ENCODE data around the gene AGMAT. TPM values are rescaled to one million over a fixed set of nuclear protein-coding genes. Genes with fewer than 3 reads are reported as not detected.

AGMAT gene
- total RNA-seq, 1 donor: 2.2 TPM

GRCh38 chr1:15627343-15627988 lies 42.6 kb upstream of the AGMAT start:
- Histone ChIP-seq H3K27ac (ENCODE audit: low read depth, low read length) (no peak overlapping the region), H3K4me1 (ENCODE audit: insufficient read depth, low read length) (peaks cover 2% of the 10 kb centered on the region), H3K9me3 (ENCODE audit: low read depth, low read length) (no peaks in the 10 kb centered on the region), H3K36me3 (ENCODE audit: insufficient read depth, low read length) (peaks cover 22% of the 10 kb centered on the region), H3K4me3 (ENCODE audit: insufficient read depth, low read length) (no peak overlapping the region), H3K27me3 (ENCODE audit: insufficient read depth, low read length) (no peaks in the 10 kb centered on the region), H2AFZ (ENCODE audit: low read length) (no peak overlapping the region), H4K20me1 (ENCODE audit: insufficient read depth, low read length) (peaks cover 20% of the 10 kb centered on the region), H3K79me2 (ENCODE audit: insufficient read depth, low read length) (peaks cover 72% of the 10 kb centered on the region), H3K4me2 (ENCODE audit: insufficient read depth, low read length) (no peak overlapping the region)
- TF ChIP-seq CTCF (IDR thresholded peaks at IDR 0.05; ENCODE audit: extremely low read depth, low read depth, low read length): no peak
- no peak for DNase-seq (ENCODE audit: insufficient read length, low spot score, missing footprints)

- Histone ChIP-seq H4K20me1 (ENCODE audit: insufficient read depth, low read length) (peaks cover 28% of the 10 kb centered on the region), H2AFZ (ENCODE audit: low read length) (no peak overlapping the region), H3K4me2 (ENCODE audit: insufficient read depth, low read length) (no peak overlapping the region), H3K27ac (ENCODE audit: low read depth, low read length) (no peak overlapping the region), H3K36me3 (ENCODE audit: insufficient read depth, low read length) (peaks cover 22% of the 10 kb centered on the region), H3K4me1 (ENCODE audit: insufficient read depth, low read length) (peaks cover 4% of the 10 kb centered on the region), H3K4me3 (ENCODE audit: insufficient read depth, low read length) (no peak overlapping the region), H3K79me2 (ENCODE audit: insufficient read depth, low read length) (peaks cover 82% of the 10 kb centered on the region), H3K27me3 (ENCODE audit: insufficient read depth, low read length) (no peaks in the 10 kb centered on the region), H3K9me3 (ENCODE audit: low read depth, low read length) (no peaks in the 10 kb centered on the region)
- DNase-seq (ENCODE audit: insufficient read length, low spot score, missing footprints): no peak
- no peak for TF ChIP-seq CTCF (IDR thresholded peaks at IDR 0.05; ENCODE audit: extremely low read depth, low read depth, low read length)
Observed at GRCh38 chr1:15626269-15626950, 41.6 kb upstream of the AGMAT start.

GRCh38 chr1:15625056-15625917 lies 40.4 kb upstream of the AGMAT start:
- H3K4me2 ChIP-seq (ENCODE audit: insufficient read depth, low read length): no peak overlapping the region
- H3K9me3 ChIP-seq (ENCODE audit: low read depth, low read length): no peaks in the 10 kb centered on the region
- H3K36me3 ChIP-seq (ENCODE audit: insufficient read depth, low read length): peaks cover 18% of the 10 kb centered on the region
- no peak overlapping the region for H3K4me3 ChIP-seq (ENCODE audit: insufficient read depth, low read length)
- H4K20me1 ChIP-seq (ENCODE audit: insufficient read depth, low read length): peaks cover 37% of the 10 kb centered on the region
- no peaks in the 10 kb centered on the region for H3K27me3 ChIP-seq (ENCODE audit: insufficient read depth, low read length)
- DNase-seq (ENCODE audit: insufficient read length, low spot score, missing footprints): no peak
- peaks cover 13% of the 10 kb centered on the region for H3K4me1 ChIP-seq (ENCODE audit: insufficient read depth, low read length)
- no peak for TF ChIP-seq CTCF (IDR thresholded peaks at IDR 0.05; ENCODE audit: extremely low read depth, low read depth, low read length)
- H3K27ac ChIP-seq (ENCODE audit: low read depth, low read length): no peak overlapping the region
- H2AFZ ChIP-seq (ENCODE audit: low read length): no peak overlapping the region
- H3K79me2 ChIP-seq (ENCODE audit: insufficient read depth, low read length): peaks cover 90% of the 10 kb centered on the region

All from osteoblast (primary cell).